ENCODE results near the gene SRRM5.
"Not testable (repeated sequence)": the region's sequence is repeated elsewhere in the genome, so short reads cannot be mapped to it uniquely, and the experiment has no call there.

The SRRM5 gene

DNA sequence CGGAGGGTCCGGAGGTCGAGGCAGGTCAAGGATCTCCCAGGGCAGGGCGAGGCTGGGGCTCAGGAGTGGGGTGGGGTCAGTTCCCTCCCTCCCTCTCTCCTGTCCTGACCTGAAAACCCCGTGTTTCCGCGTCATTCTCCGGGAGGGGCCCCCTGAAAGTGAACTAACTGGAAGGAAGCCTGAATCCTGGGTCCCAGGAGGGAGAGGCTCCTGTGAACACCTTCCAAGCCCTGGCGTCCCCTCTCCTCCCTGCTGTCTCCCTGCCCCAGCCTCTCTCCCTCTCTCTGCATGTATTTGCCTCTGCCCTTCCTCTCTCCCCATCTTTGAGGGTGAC, 28.5 kb downstream of the SRRM5 start:
- no peak for DNase-seq

DNA sequence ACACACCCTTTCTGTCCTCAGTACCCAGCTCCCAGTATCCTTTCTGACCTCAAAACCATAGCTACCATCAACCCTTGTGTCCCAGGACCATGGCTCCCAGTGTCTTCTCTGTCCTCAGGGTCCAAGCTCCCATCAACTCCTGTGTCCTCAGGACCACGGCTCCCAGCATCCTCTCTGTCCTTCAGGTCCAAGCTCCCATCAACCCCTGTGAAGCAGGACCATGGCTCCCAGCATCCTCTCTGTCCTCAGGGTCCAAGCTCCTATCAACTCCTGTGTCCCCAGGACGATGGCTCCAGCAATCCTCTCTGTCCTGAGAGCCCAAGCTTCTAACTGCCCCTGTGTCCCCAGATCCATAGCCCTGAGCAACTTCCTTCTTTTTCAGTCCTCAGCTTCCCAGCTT, 29.4 kb downstream of the SRRM5 start:
- no peak for DNase-seq

DNA sequence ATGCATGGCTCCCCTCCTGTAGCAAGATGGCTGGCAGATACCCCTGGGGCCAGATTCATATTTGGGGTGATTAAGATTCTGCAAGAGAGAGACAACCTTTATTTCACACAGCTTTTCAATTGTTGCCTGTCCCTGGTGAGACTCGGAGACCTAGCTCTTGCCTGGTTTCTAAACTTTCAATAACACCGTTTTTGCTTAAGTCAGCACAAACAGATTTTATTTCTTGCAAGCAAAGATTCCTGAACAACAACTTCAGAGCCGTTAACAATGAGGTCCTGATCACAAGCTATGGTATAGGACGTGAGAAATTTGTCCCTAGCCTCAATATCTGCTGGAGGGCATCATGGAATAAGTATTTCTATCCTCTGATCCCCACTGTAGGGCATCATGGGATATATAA, 30.6 kb downstream of the SRRM5 start:
- DNase-seq, result no peak

DNA sequence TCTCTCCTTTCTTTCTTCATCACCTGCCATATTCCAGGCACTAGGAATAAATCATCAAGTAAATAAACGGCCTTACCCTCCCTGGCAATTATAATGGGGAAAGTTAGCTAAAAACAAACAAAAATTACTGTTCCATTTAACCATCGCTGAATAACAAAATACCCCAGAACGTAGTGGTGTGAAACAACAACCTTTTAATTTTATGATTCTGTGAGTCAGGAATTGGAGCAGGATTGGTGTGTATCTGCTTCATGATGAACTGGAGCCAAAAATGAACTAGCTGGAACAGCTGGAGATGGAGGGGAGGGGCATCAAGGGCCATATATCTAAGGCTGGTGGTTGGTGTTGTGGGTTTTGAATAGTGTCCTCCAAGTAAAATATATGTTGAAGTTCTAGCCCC, 31.4 kb downstream of the SRRM5 start:
- no peak for DNase-seq

DNA sequence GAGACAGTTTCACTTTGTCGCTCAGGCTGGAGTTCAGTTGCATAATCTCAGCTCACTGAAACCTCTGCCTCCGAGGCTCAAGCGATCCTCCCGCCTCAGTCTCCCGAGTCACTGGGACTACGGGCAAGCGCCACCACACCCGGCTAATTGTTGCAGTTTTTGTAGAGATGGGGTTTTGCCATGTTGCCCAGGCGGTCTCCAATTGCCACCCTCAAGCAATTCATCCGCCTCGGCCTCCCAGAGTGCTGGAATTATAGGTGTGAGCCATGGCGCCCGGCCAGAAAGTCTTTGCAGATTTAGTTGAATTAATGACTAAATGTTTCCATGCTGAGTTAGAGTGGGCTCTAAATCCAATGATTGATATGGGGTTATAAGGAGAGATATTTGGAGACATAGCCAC, 32.3 kb downstream of the SRRM5 start:
- DNase-seq, result no peak

DNA sequence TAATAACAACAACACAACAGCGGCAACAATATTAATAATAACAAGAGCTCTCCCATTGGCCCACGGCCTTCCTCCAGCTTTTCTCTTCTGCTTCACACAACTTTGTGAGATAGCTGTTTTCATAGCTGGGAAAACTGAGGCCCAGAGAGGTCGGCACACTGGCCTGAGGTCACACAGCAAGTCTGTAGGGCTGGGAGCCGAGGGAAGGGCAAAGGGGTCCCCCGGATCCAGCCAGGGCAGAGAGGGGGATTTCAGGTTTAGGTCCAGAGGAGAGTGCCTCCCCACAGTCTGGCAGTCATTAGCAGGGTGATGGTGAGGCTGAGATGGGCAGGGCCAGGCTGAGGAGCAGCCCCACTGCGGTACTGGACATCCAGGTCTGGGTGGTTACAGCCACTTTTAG, 36.7 kb downstream of the SRRM5 start:
- DNase-seq, result no peak

DNA sequence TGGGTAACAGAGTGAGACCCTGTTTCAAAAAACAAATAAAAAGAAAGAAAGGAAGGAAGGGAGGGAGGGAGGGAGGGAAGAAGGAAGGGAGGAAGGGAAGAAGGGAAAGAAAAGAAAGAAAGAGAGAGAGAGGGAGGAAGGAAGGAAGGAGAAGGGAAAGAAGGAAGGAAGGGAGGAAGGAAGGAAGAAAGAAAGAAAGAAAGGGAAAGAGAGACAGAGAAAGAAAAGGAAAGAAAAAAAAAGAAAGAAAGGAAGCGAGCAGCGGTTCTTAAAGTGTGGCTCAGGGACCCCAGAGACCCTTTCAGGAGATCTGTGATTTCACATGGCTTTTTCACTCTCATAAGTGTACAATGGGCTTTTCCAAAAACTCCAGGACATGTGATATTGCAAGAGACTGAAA, 37.6 kb downstream of the SRRM5 start:
- no peak for DNase-seq

DNA sequence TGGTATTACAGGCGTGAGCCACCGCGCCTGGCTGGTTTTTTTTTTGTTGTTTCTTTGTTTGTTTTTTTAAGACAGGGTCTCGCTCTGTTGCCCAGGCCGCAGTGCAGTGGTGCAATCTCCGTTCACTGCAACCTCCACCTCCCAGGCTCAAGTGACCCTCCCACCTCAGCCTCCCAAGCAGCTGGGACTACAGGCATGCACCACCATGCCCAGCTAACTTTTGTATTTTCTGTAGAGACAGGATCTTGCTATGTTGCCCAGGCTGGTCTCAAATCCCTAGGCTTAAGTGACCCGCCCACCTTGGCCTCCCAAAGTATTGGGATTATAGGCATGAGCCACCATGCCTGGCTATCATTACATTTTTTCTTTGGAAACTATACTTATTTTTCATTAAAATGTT, 38.4 kb downstream of the SRRM5 start:
- not testable (repeated sequence) for DNase-seq

DNA sequence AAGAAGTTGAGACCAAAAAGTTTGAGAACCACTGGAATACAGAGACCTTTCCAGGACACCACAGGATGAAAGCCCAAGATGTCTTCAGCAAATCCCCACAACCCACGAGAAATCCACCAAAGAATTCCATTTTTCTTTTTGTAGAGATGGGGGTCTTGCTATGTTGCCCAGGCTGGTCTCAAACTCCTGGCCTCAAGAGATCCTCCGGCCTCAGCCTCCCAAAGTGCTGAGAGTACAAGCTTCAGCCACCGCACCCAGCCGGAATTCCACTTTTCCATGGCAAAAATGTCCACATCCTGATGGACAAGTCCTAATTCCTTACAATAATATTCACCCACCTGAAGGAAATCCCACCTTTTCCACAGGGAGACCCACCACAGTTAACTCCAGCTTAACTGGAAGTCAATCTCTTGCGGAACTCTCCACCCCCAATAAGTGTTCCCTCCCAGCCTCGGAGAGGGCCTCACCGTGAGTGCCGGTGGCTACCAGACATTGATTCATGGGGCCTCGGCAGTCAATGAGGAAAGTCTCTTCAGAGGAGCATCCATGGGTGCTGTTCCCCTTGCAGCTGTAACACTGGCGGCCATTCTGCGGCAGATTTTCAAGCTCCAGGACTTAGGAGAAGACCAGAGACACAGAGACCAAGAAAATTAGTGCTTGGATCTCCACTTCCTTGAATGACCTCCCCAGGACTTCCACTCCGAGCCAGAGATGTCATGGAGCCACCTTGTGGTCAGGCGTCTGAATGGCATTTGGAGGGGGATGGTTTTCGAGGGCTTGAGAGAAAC, 40.1 kb downstream of the SRRM5 start:
- DNase-seq, result peak; percentile 41

DNA sequence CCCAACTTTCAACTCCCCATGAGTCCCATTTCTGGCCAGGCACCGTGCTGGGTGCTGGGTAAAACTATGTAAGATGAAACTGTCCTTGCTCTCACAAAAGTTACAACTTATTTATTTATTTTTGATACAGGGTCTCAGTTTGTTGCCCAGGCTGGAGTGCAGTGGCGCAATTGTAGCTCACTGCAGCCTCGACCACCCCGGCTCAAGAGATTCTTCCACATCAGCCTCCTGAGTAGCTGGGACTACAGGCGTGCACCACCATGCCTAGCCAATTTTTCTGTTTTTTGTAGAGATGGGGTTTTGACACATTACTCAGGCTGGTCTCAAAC, 40.6 kb downstream of the SRRM5 start:
- DNase-seq, result no peak

DNA sequence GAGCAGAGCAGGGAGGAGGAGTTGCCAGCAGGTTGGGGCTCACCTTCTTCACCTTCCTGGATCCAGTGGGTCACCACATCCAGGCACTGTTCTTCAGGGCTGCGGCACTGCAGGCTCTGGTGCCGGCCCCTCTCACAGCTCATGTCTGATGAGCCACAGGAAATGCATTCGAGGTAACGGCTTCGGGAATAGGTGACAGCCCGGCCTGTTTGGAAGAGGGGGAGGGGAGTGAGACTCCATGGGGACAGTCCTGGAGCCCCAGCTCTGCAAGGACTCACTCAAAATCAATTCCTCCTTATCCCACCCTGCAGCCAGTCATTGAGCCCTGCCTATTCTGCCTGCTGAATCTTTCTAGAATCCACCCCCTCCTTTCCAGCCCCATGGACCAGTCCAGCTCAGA, 44.5 kb downstream of the SRRM5 start:
- DNase-seq, result no peak

DNA sequence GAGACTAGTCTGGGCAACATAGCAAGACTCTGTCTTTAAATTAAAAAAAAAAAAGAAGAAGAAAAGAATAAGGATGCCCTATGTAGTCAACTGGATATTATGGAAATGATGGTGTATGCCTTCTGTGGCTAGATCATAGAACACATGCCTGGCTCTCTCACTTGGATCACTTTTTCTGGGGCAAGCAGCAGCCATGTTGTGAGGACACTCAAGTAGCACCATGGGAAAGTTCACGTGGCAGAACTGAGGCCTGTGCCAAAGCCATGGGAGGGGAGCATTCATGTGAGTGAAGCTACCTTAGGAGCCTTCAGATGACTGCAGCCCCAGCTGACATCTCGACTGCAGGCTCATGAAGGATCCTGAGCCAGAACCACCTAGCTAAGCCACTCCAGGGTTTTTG, 46.1 kb downstream of the SRRM5 start:
- no peak for DNase-seq

DNA sequence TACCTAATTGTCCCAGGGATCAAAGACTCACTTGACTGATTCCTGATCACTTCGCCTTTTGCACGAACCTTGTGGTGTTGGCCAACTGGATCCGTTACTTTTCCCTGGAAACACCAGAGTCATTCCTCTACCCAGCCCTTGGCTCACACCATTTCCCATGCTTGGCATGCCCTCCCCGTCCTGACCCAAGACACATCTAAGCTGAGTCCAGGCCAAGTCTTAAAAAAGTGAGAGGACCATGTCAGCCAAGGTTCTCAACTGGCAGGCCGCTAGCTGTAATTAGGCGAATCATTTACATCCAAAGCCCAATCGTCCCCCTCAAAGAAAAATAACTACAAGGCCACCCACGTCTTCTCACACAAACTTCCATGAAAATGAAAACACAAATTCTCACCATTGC, 46.6 kb downstream of the SRRM5 start:
- no peak for DNase-seq

DNA sequence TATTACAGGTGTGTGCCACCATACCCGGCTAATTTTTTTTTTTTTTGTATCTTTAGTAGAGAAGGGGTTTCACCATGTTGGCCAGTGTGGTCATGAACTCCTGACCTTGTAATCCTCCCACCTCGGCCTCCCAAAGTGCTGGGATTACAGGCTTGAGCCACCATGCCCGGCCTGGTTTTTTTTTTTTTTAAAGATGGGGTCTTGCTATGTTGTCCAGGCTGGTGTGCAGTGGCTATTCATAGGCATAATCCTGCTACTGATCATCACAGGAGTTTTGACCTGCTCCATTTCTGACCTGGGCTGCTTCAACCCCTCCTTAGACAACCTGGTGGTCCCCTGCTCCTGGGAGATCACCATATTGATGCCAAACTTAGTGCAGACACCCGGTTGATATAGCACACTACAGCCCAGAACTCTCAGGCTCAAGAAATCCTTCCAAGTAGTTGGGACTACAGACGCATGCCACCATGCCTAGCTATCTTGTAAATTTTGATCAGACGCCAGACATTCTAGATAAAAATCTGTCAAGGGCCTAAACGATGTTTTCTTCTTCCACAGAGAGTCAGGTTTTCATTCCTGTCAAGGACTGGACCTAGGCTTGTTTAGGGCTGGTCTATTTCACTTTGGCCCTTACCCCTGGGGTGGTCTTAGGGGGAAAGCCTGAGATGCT, 48.5 kb downstream of the SRRM5 start:
- no peak for DNase-seq

DNA sequence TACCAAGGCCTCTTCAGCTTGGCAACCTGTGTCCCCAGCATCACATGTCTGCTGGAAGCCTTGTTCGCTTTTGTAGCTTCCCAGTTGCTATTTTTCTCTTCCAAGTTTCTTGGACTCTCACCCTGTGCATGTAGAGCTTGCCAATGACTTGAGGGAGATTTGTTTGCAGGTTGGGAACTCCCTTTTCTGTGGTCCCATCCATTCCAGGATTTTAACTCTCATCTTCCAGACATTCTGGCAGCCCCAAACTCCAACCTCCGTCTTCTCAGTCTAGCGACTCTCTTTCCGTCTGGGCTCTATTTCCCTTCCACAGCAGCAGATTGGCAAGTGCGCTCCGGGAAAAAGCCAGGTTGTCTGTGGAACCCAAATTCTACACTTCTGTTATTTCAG, 49.1 kb downstream of the SRRM5 start:
- no peak for DNase-seq

DNA sequence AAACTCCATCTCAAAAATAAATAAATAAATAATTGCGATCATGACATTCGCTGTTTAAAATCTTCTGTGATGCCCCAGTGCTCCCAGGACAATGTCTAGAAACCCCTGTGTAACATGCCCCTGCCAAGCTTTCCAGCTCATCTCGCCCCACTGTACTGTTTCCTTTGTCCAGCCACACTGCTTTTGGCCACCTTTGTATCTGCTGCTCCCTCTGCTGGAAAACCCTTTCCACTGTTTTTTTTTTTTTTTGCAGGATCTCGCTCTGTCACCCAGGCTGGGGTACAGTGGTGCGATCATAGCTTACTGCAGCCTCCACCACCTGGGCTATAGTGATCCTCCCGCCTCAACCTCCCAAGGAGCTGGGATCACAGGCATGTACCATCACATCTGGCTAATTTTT, 50.6 kb downstream of the SRRM5 start:
- DNase-seq, result no peak

DNA sequence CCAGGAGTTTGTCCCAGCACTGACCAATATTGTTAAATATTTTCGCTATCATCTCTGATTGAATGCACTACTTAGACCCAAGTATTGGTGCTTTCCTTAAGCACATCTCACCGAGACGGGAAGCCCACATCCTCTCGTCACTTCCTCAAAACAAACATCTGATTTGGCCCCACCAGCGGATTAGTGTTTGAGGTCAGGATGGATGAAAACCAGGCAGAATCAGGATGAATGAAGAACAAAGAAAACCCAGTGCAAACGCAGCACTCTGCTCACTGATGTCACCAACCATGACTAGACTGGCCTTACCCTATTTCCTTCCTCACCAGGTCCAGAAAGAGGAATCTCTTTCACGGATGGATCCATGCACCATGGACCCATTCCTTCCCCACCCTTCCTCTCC, 52.1 kb downstream of the SRRM5 start:
- DNase-seq, result no peak
